Pons (tissue), 1 donor: ENCODE measurements around the gene ARFIP1.

Experiments used
- DNase-seq: peaks from one replicate; pipeline ENCODE4 v3.0.0-alpha.2; 2016; ENCODE audit warnings: low spot score

The ARFIP1 gene

GRCh38 chr4:152898606-152899005 lies 118.9 kb downstream of the ARFIP1 start:
- DNase-seq: no peak

DNA sequence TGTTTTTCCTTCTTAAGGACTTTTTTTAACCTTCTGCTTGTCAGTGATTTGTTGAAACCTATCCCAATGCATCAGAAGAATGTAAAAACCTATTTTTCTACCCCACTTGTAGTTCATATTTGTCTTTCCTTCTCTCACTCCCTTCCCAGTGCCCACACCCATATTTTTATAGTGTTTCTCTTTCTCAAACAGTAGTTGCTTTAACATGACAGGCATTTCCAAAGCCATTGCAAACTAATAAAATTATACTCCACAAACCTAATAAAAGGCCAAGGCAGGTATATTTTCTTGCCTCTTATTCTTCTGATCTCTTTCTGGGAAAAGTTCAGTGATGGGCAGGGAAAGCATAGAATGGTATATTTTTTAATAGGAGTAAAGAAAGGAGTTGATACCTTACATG lies 120.6 kb downstream of the ARFIP1 start:
- no peak for DNase-seq

GRCh38 chr4:152901205-152901604 lies 121.5 kb downstream of the ARFIP1 start:
- peak; percentile 86 for DNase-seq

DNA sequence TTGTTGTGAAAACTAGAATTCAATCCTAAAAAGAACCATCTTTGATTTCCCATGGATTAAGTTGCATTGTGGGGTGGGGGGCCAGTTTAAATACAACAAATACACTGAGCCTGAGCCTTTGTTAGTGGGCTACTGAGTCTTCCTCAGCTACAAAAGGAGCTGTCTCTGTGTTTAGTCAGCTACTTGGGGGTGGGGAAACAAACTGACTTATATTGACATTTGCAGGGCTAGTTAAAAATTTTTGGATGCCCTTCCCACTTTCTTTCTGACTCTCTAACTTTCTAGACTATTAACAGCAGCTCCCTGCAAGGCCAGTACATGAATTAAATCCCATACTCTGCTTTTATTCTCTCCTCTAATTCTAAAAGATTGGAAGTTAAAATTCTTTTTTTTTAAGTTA lies 123.9 kb downstream of the ARFIP1 start:
- no peak for DNase-seq

- DNase-seq: no peak
These were observed 130.1 kb downstream of the ARFIP1 start for GRCh38 chr4:152909901-152910300.

DNA sequence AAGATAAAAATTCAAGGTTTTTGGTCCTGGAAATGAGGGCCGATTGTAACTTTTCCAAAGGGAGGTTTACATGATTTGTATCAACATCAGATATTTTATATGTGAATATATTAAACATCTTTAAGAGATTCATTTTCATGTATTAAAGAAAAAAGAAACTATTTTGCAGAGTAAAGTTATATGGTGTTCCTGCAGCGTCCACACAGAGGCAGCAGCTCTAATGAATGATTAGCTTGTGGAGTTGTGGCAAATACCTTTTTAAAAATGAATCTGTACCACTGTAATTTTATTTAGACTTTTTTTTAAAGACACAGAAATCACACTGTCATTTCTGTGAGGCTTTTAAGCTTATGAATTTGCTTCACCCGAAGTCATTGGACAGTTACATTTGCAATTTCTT lies 130.8 kb downstream of the ARFIP1 start:
- DNase-seq: no peak

GRCh38 chr4:152917543-152918395 lies 138.0 kb downstream of the ARFIP1 start:
- no peak for DNase-seq

- DNase-seq: no peak
These were observed 140.1 kb downstream of the ARFIP1 start for GRCh38 chr4:152919826-152920225.

DNA sequence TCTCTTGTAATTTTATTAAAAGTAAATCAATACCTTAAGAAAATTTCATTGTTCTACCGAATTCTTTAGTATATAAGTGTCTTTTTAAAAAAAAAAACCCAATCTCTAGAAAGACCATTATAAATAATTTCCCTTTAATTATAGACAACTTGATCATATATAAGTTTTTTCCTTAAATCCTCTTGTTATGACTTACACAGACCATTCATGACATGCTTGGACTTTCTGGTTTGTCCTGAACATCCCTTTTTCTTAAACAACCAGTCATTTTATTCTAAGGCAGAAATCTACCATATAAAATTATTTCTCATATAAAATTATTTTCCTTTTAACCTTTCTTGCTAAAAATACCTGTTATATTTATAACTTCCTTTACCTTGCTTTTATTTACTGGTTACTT lies 141.0 kb downstream of the ARFIP1 start:
- no peak for DNase-seq

- no peak for DNase-seq
These were observed 141.5 kb downstream of the ARFIP1 start for GRCh38 chr4:152921284-152921683.

DNA sequence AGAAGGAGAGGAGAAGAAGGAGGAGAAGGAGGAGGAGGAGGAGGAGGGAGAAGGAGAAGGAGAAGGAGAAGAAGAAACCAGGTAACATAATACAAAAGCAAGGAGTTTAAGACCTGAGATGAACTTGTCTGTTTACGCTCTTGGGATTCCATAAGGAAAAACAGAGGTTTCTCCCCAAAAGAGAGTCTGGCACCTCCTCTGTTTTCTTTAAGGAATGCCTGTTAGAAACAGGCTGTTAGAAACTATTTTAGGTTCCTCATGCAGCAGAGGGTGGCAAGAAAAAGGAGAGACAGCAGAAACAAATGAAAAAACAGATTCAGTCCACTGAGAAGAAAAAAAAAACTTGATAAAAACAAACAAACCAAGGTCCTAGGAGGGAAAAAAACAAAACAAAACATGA lies 146.1 kb downstream of the ARFIP1 start:
- DNase-seq: no peak

GRCh38 chr4:152926959-152927358 lies 147.2 kb downstream of the ARFIP1 start:
- no peak for DNase-seq

- DNase-seq: no peak
These were observed 148.0 kb downstream of the ARFIP1 start for GRCh38 chr4:152927737-152928136.

- DNase-seq: no peak
These were observed 148.5 kb downstream of the ARFIP1 start for GRCh38 chr4:152928286-152928685.

DNA sequence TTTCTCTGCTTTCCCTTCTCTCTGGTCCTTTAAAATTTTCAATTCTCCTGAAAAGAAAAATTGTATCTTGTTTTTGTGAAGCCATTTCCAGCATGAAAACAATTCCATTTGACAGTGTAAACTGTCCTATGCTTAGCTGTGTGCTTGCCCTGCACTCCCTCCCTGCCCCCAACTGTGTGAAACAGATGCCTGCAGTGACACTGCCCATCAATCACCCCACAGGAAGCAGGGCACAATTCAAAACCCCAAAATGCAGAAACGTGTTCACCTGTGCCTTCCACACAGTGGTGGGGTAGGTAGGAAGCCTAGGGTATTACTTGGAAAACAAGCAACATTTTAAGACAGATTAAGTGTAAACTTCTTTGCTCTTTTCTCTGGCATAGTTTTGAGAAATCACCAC lies 150.1 kb downstream of the ARFIP1 start:
- DNase-seq: no peak

GRCh38 chr4:152935143-152935542 lies 155.4 kb downstream of the ARFIP1 start:
- DNase-seq: no peak

DNA sequence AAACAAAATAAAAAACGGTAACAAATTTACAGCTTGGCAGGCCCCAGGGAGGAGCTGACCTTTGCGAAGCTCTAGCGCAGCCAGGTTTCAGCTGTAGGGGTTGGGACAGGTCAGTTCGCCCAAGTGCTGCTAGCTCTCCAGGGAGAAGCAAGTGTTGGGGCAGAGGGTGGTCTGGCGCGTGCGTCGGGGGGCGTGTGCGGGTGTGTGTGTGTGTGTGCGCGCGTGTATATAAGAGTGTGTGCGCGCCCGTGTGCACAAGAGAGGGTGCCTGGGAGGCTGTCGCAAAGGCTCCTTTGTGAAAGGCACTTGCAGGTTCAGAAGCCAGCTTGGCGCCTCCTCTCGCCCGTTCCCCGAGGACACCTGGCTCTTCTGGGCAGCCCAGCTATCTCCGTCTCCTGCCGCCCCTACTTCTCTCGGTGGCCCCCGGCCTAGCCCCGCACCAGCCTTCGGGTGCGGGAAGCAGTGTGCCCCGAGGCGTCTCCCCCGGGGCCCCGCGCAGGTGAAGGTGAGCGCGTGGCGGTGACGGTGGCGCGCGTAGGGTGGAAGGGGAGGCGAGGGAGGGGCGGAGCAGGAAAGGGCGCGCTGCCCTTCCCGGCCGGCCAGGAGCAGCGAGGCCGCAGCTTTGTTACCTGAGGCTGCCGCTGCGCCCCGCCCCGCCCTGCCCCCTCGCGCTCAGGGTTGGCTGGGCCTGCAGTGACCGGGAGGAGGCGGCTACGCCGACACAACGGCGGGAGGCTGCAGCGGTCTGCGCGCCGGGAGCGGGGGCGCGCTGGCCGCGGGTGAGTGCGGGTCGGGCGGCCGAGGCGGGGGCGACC lies 156.1 kb downstream of the ARFIP1 start, which contains the start of gene FHDC1:
Gene FHDC1 (plus strand): TSS at position 693 of the 815 bp plus-strand sequence. CDS start 6,735 bp downstream, outside the sequence.
- DNase-seq: no peak

GRCh38 chr4:152936446-152937335 lies 156.9 kb downstream of the ARFIP1 start:
- DNase-seq: no peak

DNA sequence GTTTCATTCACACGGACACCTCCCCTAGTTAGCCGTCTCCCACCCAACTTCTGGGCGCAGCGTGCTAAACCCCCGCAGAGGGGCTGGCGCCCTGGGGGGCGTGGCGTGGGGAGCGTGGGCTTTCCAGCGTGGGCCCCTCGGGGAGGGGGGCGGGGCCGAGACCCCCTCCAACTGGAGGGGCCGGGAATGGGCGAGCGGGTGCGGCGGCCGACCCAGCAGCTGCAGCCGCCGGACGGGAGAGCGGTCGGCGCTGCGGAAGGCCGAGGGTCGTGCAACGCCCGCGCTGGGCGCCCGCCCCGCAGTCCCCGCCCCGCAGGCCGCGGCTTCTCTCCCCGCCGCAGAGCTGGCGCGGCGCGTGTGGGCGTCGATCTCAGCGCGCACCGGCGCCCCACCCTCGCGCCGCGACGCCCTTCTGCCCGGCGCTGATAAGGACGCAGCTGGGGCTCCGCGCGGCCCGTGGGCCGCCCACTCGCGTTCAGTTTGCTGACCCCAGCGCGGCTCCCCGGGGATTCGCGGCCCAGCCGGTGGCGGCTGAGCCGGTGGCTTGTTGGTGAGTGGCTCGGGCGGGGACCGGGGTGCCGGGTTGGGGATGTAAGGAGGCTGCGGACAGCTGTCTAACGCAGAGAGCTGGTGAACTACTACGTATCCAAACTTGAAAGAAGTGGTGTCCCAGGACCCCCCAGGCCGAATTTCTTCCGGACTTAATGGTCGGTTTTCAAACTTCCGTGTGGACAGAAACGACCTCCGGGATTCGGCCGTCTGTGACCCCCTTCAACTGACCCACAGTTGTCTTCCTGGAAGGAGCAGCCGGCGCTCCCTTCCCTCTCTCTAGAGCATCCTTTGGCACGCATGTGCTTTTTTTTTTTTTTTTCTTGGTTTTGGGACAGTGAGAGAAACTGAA lies 157.8 kb downstream of the ARFIP1 start:
- DNase-seq: no peak

DNA sequence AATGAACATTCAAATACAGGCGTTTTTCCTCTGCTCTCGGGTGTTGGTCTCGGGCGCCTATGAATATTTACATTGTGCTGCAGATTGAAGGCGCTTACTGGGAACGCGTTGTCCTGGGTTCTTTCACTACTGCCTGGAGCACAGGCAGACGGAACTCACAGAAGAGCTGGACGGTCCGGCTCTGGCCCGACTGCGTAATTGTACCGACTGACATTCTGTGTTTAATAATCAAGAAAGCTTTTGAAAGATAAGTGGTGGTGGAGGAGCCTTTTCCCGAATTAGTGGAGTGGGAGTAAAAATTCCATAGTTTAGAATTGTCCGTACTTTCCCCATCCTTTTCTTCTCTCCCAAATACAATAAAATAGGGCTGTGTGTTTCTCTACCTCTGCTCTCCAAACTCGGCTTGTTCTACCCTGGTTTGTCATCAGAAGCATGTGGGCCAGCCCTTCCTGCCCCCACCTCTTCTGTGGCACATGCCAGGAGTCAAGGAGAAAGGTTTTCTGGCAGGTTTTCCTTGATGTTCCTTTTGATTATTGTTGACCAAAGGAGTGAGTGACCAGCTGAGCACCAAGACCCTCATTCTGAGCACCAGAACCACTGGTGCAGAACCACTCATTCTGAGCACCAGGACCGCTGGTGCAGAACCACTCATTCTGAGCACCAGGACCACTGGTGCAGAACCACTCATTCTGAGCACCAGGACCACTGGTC lies 158.6 kb downstream of the ARFIP1 start:
- peak; percentile 13 for DNase-seq
